Activated CD4-positive, alpha-beta memory T cell treated with anti-CD3 and anti-CD28 coated beads for 36 hours (primary cell): Measurements from ENCODE around the gene ODC1. TPM values are rescaled to one million over a fixed set of nuclear protein-coding genes. Genes with fewer than 3 reads are reported as not detected.

ENCODE experiments used
- CTCF ChIA-PET: fragments of 350-600 bp; sonication (Branson Sonifier 250); formaldehyde crosslinking; loops from one replicate; lab custom pipeline; 2021; ENCODE audit warnings: antibody characterized with exemption, inconsistent platforms; lab: Charles Lee
- POLR2A ChIA-PET: fragments of 350-600 bp; sonication (Branson Sonifier 250); formaldehyde crosslinking; loops from one replicate; lab custom pipeline; 2021; ENCODE audit warnings: antibody characterized with exemption; lab: Charles Lee
- DNase-seq: peaks from one replicate; pipeline ENCODE4 v3.0.0-alpha.2; 2020
- H3K27ac Mint-ChIP-seq: one replicate; pipeline ENCODE4 v1.8.0; 2021; ENCODE audit warnings: mixed read lengths
- H3K27me3 Mint-ChIP-seq: one replicate; pipeline ENCODE4 v1.8.0; 2021; ENCODE audit warnings: mixed read lengths
- H3K36me3 Mint-ChIP-seq: one replicate; pipeline ENCODE4 v1.8.0; 2021; ENCODE audit warnings: mixed read lengths
- H3K4me1 Mint-ChIP-seq: one replicate; pipeline ENCODE4 v1.8.0; 2021; ENCODE audit warnings: low read depth, mixed read lengths
- H3K4me3 Mint-ChIP-seq: one replicate; pipeline ENCODE4 v1.8.0; 2021; ENCODE audit warnings: mild to moderate bottlenecking, mixed read lengths
- H3K9me3 Mint-ChIP-seq: one replicate; pipeline ENCODE4 v1.8.0; 2021; ENCODE audit warnings: mixed read lengths
- intact Hi-C: fragments of 100-400 bp; cut with micrococcal nuclease; formaldehyde crosslinking; loops from one replicate; pipeline ENCODE4 v1.15.1; 2023
- total RNA-seq, 2 experiments: library from RNA; stranded (reverse); gene quantifications; one replicate each; pipeline ENCODE4 v1.2.3, GENCODE V29; 2021

The ODC1 gene
- total RNA-seq, 2 experiments from 2014 or later: 138 to 142 TPM

DNA sequence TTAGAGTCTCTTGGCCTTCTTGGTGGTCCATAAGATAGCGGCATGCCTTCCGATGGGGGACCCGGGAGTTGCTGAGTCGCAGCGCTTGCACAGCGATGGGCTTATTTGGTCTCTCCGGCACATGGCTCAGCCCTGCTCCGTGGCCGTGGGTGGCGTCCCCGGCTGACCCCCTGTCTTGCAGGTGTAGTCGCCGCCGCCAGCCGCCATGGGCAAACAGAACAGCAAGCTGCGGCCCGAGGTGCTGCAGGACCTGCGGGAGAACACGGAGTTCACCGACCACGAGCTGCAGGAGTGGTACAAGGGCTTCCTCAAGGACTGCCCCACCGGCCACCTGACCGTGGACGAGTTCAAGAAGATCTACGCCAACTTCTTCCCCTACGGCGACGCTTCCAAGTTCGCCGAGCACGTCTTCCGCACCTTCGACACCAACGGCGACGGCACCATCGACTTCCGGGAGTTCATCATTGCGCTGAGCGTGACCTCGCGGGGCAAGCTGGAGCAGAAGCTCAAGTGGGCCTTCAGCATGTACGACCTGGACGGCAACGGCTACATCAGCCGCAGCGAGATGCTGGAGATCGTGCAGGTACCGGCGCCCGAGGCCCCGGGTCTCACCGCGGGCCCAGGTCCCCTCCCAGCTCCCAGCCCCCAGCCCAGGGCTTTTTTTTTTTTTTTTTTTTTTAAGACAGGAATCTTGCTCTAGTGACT lies 28.4 kb downstream of the ODC1 start:
- Mint-ChIP-seq H3K36me3 (peaks cover 2% of the 10 kb centered on the region), H3K27me3 (no peaks in the 10 kb centered on the region), H3K27ac (no peak overlapping the region), H3K4me1 (no peaks in the 10 kb centered on the region), H3K4me3 (no peak overlapping the region), H3K9me3 (no peaks in the 10 kb centered on the region)
- intact Hi-C loops: no loop called here
- no peak for DNase-seq
- POLR2A ChIA-PET: no interaction called here
- CTCF ChIA-PET: interaction anchor here (3.3 kb wide), 1 partner anchor 11 kb away, joined by 18 read pairs; no protein-coding TSS in a partner anchor

DNA sequence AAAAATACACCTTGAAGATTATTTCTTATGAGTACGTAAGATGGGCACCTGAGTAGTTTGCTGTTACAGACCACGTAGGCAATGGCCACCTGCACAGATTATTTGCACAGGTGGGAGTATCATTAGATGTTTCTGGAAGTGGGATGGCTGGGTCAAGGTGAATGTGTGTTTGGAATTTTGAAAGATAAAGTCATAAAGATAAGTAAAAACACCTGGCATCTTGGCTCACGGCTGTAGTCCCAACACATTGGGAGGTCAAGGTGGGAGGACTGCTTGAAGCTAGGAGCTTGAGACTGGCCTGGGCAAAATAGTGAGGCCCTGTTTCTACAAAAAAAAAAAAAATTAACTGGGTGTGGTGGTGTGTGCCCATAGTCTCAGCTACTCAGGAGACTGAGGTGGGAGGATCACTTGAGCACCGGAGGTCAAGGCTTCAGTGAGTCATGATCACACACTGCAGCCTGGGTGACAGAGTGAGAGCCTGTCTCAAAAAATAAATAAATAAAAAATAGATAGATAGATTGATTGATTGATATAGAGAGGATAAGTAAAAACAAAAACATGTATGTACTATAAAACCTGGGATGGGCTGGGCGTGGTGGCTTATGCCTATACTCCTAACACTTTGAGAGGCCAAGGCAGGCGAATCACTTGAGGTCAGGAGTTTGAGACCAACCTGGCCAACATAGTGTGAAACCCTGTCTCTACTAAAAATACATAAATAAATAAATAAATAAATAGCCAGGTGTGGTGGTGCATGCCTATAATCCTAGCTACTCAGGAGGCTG lies 30.4 kb downstream of the ODC1 start:
- no peaks in the 10 kb centered on the region for H3K27me3 Mint-ChIP-seq
- no peaks in the 10 kb centered on the region for H3K4me1 Mint-ChIP-seq
- no peak overlapping the region for H3K4me3 Mint-ChIP-seq
- ChIA-PET POLR2A (interaction anchor here (0.6 kb wide), 1 partner anchor 301 kb away, joined by 3 read pairs; no protein-coding TSS in a partner anchor), CTCF (interaction anchor here (1.3 to 3.3 kb wide), 5 partner anchors 9 to 346 kb away, joined by 3 to 18 read pairs (median 3); no protein-coding TSS in a partner anchor)
- H3K9me3 Mint-ChIP-seq: no peaks in the 10 kb centered on the region
- H3K36me3 Mint-ChIP-seq: peaks cover 3% of the 10 kb centered on the region
- H3K27ac Mint-ChIP-seq: no peak overlapping the region
- DNase-seq: no peak
- intact Hi-C loops: no loop called here

DNA sequence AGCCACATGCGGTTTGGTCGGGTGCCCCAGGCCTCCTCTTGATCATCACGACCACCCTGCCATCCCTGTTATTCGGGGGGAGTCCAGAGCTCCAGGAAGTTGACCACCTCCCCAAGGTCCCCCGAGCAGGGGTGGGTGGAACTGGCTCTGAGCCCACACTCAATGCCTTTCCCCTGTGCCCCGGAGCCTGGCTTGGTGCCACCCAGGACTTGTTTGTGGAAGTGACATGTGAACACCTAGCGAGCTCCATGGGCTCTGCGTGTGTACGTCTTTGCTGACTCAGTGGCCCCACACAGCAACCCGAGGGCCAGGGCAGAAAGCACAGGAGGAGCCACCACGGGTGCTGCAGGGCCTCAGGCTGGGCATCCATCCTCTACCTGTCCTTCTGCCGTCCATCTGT lies 32.5 kb downstream of the ODC1 start:
- CTCF ChIA-PET: no interaction called here
- no peak overlapping the region for H3K27ac Mint-ChIP-seq
- intact Hi-C loops: no loop called here
- no peaks in the 10 kb centered on the region for H3K27me3 Mint-ChIP-seq
- DNase-seq: no peak
- H3K36me3 Mint-ChIP-seq: peaks cover 7% of the 10 kb centered on the region
- peaks cover 1% of the 10 kb centered on the region for H3K4me1 Mint-ChIP-seq
- POLR2A ChIA-PET: no interaction called here
- H3K4me3 Mint-ChIP-seq: no peak overlapping the region
- H3K9me3 Mint-ChIP-seq: no peaks in the 10 kb centered on the region

DNA sequence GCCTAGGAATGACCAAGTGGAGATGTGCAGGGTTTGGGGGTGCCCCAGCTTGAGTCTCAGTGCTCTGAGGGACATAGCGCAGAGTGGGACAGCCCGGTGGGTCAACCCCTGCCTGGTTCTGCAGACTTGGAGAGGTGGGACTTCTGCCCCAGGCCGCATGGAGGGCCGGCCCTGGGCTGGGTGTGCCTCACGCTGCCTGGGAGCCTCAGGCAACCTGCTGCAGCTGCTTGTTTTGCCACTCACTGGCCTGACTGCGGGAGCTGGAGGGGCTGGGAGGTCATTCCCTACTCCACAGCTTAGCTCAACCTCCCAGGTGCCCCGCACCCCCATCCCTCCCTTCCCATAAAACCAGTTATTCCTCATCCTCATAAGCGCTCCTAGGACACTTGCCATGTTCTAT lies 33.1 kb downstream of the ODC1 start:
- Mint-ChIP-seq H3K27me3 (no peaks in the 10 kb centered on the region), H3K36me3 (peaks cover 7% of the 10 kb centered on the region), H3K4me1 (peaks cover 6% of the 10 kb centered on the region), H3K9me3 (no peaks in the 10 kb centered on the region), H3K27ac (no peak overlapping the region), H3K4me3 (no peak overlapping the region)
- DNase-seq: no peak
- POLR2A ChIA-PET: no interaction called here
- intact Hi-C loops: no loop called here
- CTCF ChIA-PET: interaction anchor here (0.8 kb wide), 1 partner anchor 20 kb away, joined by 3 read pairs; no protein-coding TSS in a partner anchor

DNA sequence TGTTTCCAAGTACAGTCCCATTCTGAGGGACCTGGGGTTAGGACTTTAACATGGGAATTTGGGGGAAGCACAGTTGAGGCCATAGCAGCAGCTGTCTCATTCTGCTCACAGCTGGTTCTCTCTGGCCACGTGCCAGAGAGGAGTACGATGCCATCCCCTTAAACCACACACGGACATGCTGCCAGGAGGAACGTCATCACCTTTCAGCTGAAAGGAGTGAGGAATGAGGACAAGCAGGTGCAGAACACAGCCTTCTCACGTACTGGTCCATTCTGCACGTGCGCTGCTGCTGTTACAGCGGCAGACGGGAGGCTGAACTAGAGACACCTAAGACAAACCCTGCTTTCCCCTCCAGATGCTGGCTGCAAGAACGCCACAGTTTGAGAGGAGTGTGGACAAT lies 33.5 kb downstream of the ODC1 start:
- no peak overlapping the region for H3K27ac Mint-ChIP-seq
- no peaks in the 10 kb centered on the region for H3K27me3 Mint-ChIP-seq
- peaks cover 5% of the 10 kb centered on the region for H3K36me3 Mint-ChIP-seq
- CTCF ChIA-PET: interaction anchor here (0.7 to 0.8 kb wide), 2 partner anchors 21 to 111 kb away, joined by 3 read pairs; no protein-coding TSS in a partner anchor
- H3K9me3 Mint-ChIP-seq: no peaks in the 10 kb centered on the region
- no peak for DNase-seq
- POLR2A ChIA-PET: no interaction called here
- intact Hi-C loops: no loop called here
- no peak overlapping the region for H3K4me3 Mint-ChIP-seq
- peaks cover 8% of the 10 kb centered on the region for H3K4me1 Mint-ChIP-seq

DNA sequence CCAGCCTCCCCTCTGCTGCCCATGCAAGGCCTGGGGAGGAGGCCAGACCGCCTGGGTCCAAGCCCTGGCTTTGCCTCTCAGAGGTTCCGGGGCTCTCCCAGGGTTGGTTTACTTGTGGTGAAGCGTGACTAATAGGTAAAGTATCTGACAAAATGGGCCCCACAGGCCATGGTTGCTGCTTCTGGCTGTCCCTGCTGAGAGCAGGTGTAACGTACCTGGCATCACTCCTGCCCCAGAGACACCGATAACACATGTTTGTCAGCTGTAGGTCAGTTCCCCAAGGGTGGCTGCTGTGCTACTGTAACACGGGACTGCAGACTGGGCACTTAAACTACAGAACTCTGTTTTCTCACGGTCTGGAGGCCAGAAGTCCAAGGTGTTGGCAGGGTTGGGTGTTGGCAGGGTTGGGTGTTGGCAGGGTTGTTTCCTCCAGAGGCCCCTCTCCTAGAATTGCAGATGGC lies 34.1 kb downstream of the ODC1 start:
- H3K9me3 Mint-ChIP-seq: no peaks in the 10 kb centered on the region
- no peak overlapping the region for H3K27ac Mint-ChIP-seq
- CTCF ChIA-PET: interaction anchor here (0.7 kb wide), 1 partner anchor 110 kb away, joined by 3 read pairs; no protein-coding TSS in a partner anchor
- intact Hi-C loops: no loop called here
- peaks cover 7% of the 10 kb centered on the region for H3K36me3 Mint-ChIP-seq
- no peaks in the 10 kb centered on the region for H3K27me3 Mint-ChIP-seq
- peaks cover 11% of the 10 kb centered on the region for H3K4me1 Mint-ChIP-seq
- no peak overlapping the region for H3K4me3 Mint-ChIP-seq
- DNase-seq: peak; percentile 25
- POLR2A ChIA-PET: no interaction called here

DNA sequence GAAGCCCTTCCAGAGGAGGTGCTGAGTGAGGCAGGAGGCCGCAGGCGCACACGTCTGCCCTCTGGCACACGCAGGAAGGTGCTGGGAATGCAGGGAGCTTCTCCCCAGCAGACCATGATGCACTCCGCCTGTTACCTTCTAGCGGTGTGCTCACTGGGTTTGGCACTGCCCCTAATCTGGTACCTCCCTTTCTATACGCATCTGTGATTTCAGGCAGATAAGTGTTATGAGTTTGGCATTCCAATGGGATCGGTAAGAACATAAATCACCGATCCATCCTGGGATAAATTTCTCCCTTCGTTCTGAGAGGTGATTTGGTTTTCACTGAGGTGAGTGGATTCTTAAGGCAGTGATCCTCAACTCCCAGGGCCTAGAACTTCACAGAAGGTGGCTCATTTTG lies 34.6 kb downstream of the ODC1 start:
- intact Hi-C loops: no loop called here
- ChIA-PET CTCF (no interaction called here), POLR2A (interaction anchor here (0.6 kb wide), 1 partner anchor 253 kb away, joined by 4 read pairs; no protein-coding TSS in a partner anchor)
- no peak for DNase-seq
- H3K36me3 Mint-ChIP-seq: peaks cover 7% of the 10 kb centered on the region
- peaks cover 17% of the 10 kb centered on the region for H3K4me1 Mint-ChIP-seq
- no peaks in the 10 kb centered on the region for H3K9me3 Mint-ChIP-seq
- no peaks in the 10 kb centered on the region for H3K27me3 Mint-ChIP-seq
- H3K4me3 Mint-ChIP-seq: no peak overlapping the region
- H3K27ac Mint-ChIP-seq: no peak overlapping the region

DNA sequence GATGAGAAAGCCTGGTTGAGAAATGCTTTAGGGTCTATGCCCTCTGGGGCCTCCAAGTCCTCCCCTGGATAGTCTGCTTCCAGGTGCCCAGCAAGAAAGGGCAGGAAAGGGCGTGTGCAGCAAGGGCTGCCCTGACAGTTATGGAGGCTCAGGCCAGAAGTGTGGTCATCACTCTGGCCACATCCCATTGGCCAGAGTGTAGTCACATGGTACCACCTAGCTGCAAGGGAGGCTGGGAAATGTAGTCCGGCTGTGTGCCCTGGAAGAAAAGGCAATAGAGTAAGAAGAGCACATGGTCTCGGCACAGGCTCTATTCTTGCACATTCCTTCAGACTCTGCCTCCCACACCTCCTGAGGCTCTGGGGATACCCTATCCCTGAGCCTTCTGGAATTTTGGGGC lies 35.7 kb downstream of the ODC1 start:
- intact Hi-C loops: no loop called here
- peaks cover 28% of the 10 kb centered on the region for H3K4me1 Mint-ChIP-seq
- H3K4me3 Mint-ChIP-seq: no peak overlapping the region
- no peaks in the 10 kb centered on the region for H3K27me3 Mint-ChIP-seq
- CTCF ChIA-PET: interaction anchor here (0.7 kb wide), 1 partner anchor 336 kb away, joined by 3 read pairs; no protein-coding TSS in a partner anchor
- POLR2A ChIA-PET: interaction anchor here (0.9 kb wide), 1 partner anchor 9 kb away, joined by 3 read pairs; no protein-coding TSS in a partner anchor
- H3K27ac Mint-ChIP-seq: no peak overlapping the region
- H3K36me3 Mint-ChIP-seq: peaks cover 7% of the 10 kb centered on the region
- DNase-seq: peak; percentile 66
- no peaks in the 10 kb centered on the region for H3K9me3 Mint-ChIP-seq

DNA sequence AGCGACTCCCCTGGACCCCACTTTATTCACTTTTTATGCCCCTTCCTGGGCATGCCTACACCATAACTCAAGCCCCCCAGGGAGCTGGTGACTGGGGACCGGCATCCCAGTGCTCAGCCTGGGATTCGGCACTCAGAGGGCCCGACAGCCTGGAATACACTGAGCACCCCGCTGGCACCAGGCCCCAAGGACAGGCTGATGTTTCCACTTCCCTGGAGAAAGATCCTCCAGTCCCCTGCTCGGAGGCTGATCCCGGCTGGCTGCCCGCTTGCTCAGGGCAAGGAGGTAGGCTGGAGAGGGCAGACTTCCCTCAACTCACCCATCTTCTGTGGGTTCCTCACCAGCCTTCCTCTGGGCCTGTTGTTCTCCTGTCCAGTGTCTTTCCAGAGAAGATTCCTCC lies 36.6 kb downstream of the ODC1 start:
- peaks cover 7% of the 10 kb centered on the region for H3K36me3 Mint-ChIP-seq
- POLR2A ChIA-PET: no interaction called here
- H3K27ac Mint-ChIP-seq: no peak overlapping the region
- intact Hi-C loops: no loop called here
- no peak for DNase-seq
- peaks cover 36% of the 10 kb centered on the region for H3K4me1 Mint-ChIP-seq
- no peak overlapping the region for H3K4me3 Mint-ChIP-seq
- CTCF ChIA-PET: interaction anchor here (1.0 to 5.9 kb wide), 4 partner anchors 109 to 253 kb away, joined by 3 to 136 read pairs (median 20); partner anchors contain the start of gene HPCAL1
- no peaks in the 10 kb centered on the region for H3K27me3 Mint-ChIP-seq
- H3K9me3 Mint-ChIP-seq: no peaks in the 10 kb centered on the region

DNA sequence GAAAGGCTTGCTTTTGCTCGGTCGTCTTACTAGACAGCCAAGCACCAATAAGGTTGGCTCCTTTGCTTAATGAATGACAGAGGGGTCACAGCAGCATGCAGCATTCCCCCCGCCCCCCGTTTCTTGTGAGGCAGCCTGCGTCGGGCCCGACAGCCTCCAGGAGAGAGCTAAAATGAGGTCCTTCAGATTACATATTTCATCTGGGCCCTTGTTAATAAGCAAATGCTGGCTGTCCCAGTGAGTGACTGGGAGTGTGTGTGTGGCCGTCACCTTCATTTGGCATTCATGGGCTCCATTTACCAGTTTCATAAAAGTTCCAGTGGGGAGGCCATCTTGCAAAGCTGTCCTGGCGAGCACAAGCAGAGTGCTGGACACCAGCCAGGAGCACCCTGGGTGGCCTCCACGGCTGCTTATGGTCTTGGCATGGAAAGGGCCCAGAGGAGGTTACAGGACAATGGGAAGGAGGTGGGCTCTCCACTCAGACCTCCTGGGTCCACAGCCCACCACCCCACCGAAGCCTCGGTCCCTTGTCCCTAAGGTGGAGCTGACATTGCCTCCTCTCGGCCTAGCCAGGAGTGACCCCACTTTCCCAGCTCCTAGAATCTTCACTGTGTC lies 37.2 kb downstream of the ODC1 start:
- intact Hi-C loops: no loop called here
- DNase-seq: no peak
- Mint-ChIP-seq H3K27me3 (no peaks in the 10 kb centered on the region), H3K27ac (no peak overlapping the region), H3K36me3 (peaks cover 7% of the 10 kb centered on the region), H3K4me1 (peaks cover 41% of the 10 kb centered on the region), H3K9me3 (no peaks in the 10 kb centered on the region), H3K4me3 (no peak overlapping the region)
- CTCF ChIA-PET: interaction anchor here (1.0 to 5.9 kb wide), 5 partner anchors 36 to 253 kb away, joined by 3 to 136 read pairs (median 22); partner anchors contain the start of genes HPCAL1 and ODC1
- POLR2A ChIA-PET: no interaction called here

DNA sequence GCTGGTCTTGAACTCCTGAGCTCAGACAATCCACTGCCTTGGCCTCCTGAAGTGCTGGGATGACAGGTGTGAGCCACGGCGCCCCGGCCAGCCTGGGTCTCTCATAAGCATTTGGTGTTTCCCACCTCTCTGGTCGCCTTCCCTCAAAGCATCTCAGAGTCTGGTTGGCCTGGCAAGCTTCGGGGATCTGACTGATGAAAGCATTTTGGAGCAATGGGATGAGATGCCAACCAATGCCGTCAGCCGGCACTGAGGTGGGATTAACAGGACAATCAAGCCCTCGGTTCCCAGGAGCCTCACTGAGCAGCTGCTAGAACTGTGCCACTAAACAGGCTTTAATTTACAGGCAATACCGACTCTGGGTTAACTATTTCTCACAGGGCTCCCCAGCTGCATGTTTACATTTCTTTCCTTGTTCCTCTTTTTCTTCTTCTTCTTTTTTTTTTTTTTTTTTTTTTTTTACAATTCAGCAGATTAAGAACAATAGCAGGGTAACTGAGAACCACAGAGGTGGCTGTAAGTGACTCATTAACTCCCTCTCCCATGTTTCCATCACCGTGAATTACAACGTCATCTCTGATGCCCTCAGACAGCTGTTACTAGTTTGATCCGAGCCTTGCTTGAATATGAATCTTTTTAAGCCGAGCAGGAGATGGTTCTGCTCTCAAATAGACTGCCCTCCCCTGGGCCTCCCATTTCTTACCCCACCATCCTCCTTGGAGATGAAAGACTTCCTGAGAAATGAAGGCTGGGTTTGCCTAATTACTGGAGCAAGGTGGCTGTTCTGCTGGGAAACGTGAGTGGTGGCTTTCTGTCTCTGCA lies 37.9 kb downstream of the ODC1 start:
- H3K27me3 Mint-ChIP-seq: no peaks in the 10 kb centered on the region
- peaks cover 7% of the 10 kb centered on the region for H3K36me3 Mint-ChIP-seq
- H3K27ac Mint-ChIP-seq: no peak overlapping the region
- intact Hi-C loops: no loop called here
- peaks cover 44% of the 10 kb centered on the region for H3K4me1 Mint-ChIP-seq
- POLR2A ChIA-PET: interaction anchor here (0.6 to 3.7 kb wide), 5 partner anchors 35 to 286 kb away, joined by 3 to 34 read pairs (median 8); partner anchors contain the start of gene HPCAL1
- DNase-seq: no peak
- CTCF ChIA-PET: interaction anchor here (0.7 to 5.9 kb wide), 35 partner anchors 8 to 363 kb away, joined by 3 to 136 read pairs (median 10); partner anchors contain the start of genes CYS1, HPCAL1, ODC1 and RRM2
- H3K9me3 Mint-ChIP-seq: no peaks in the 10 kb centered on the region
- no peak overlapping the region for H3K4me3 Mint-ChIP-seq
